ENCODE results near the gene SLC22A23. TPM values are rescaled to one million over a fixed set of nuclear protein-coding genes. Genes with fewer than 3 reads are reported as not detected.

The SLC22A23 gene
- total and polyA plus RNA-seq, 4 donors = 4.9 to 45.4 (median 19.7) TPM

- no peaks in the 10 kb centered on the region for H3K4me1 ChIP-seq (ENCODE audit: control insufficient read depth in 4 of 4, insufficient read depth in 4 of 4, low read length in 3 of 4)
- TF ChIP-seq REST (IDR thresholded peaks at IDR 0.05) (no peak), EGR1 (IDR thresholded peaks at IDR 0.05; ENCODE audit: low read depth in 2 of 2) (no peak), RAD21 (IDR thresholded peaks at IDR 0.05) (no peak), ATF3 (IDR thresholded peaks at IDR 0.05) (no peak), HNF4G (IDR thresholded peaks at IDR 0.05) (no peak), SP1 (IDR thresholded peaks at IDR 0.05) (no peak), NR2F2 (IDR thresholded peaks at IDR 0.05) (no peak), MAX (IDR thresholded peaks at IDR 0.05) (no peak), HNF4A (conservative IDR thresholded peaks at IDR 0.05) (no peak), YY1 (IDR thresholded peaks at IDR 0.05) (no peak), JUND (IDR thresholded peaks at IDR 0.05) (no peak), GABPA (IDR thresholded peaks at IDR 0.05 in 1 of 2, conservative IDR thresholded peaks at IDR 0.05 in 1 of 2) (no peak), TAF1 (conservative IDR thresholded peaks at IDR 0.05) (no peak), RXRA (IDR thresholded peaks at IDR 0.05) (no peak), CTCF (IDR thresholded peaks at IDR 0.05; ENCODE audit: low read depth, low read length, missing input control) (no peak)
- DNase-seq (ENCODE audit: low spot score) = no peak
- no peak overlapping the region for H3K9ac ChIP-seq (ENCODE audit: low read depth in 1 of 2, low read length in 2 of 2)
- H3K36me3 ChIP-seq (ENCODE audit: control insufficient read depth in 4 of 4, insufficient read depth in 3 of 4, low read depth in 1 of 4, low read length in 3 of 4) = peaks cover 0 to 7% (median 3%) of the 10 kb centered on the region in 4 donors
- no peak overlapping the region for H3K4me3 ChIP-seq (ENCODE audit: low read depth in 1 of 3, low read length in 3 of 3)
- no peaks in the 10 kb centered on the region for H3K27me3 ChIP-seq (ENCODE audit: control insufficient read depth in 4 of 4, insufficient read depth in 4 of 4, low read length in 3 of 4)
- H3K27ac ChIP-seq (ENCODE audit: low read depth in 1 of 2, low read length in 2 of 2) = no peak overlapping the region
- H3K9me3 ChIP-seq (ENCODE audit: control insufficient read depth in 4 of 4, low read length in 3 of 4) = no peaks in the 10 kb centered on the region
- WGBS = 92% methylated on average over 7 of the region's 7 CpGs
Measured at GRCh38 chr6:3320238-3320811, 136.5 kb downstream of the SLC22A23 start.

DNA sequence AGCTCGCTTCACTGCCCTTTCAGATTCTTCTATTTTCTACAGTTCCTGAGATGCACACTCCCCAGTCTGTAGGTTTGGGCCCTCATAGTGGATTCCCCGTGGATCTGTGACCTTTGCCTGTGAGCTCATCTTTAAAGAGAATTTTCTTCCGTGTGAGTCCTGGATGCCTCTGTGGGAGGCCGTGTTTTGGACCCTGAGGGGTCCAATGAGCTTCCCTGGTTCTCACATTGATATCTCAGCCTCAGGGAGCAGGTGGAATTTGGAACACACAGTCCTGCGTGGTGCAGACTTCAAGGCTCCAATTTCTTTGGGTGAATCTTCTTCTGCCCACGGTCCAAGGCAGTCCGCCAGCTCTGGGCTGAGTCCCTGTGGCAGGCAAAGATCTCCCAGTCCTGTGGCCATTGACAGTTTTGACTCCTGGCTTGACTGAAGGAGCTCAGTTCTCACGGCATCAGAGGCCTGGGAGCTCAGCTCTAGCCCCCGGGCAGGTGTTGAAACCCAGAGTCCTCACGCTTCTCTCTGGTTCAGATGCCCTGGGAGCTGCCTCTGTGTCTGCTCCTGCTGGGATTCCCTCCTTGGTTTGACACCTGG, 137.1 kb downstream of the SLC22A23 start:
- peaks cover 0 to 8% (median 5%) of the 10 kb centered on the region in 4 donors for H3K36me3 ChIP-seq (ENCODE audit: control insufficient read depth in 4 of 4, insufficient read depth in 3 of 4, low read depth in 1 of 4, low read length in 3 of 4)
- WGBS = 78% methylated on average over 10 of the region's 10 CpGs
- H3K27me3 ChIP-seq (ENCODE audit: control insufficient read depth in 4 of 4, insufficient read depth in 4 of 4, low read length in 3 of 4) = no peaks in the 10 kb centered on the region
- TF ChIP-seq, protein P1, sequence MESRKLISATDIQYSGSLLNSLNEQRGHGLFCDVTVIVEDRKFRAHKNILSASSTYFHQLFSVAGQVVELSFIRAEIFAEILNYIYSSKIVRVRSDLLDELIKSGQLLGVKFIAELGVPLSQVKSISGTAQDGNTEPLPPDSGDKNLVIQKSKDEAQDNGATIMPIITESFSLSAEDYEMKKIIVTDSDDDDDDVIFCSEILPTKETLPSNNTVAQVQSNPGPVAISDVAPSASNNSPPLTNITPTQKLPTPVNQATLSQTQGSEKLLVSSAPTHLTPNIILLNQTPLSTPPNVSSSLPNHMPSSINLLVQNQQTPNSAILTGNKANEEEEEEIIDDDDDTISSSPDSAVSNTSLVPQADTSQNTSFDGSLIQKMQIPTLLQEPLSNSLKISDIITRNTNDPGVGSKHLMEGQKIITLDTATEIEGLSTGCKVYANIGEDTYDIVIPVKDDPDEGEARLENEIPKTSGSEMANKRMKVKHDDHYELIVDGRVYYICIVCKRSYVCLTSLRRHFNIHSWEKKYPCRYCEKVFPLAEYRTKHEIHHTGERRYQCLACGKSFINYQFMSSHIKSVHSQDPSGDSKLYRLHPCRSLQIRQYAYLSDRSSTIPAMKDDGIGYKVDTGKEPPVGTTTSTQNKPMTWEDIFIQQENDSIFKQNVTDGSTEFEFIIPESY (IDR thresholded peaks at IDR 0.05) = no peak
- no peak for TF ChIP-seq FOXA2 (IDR thresholded peaks at IDR 0.05)
- TF ChIP-seq HNF4A (conservative IDR thresholded peaks at IDR 0.05) = no peak
- TF ChIP-seq RAD21 (IDR thresholded peaks at IDR 0.05) = no peak
- TF ChIP-seq CTCF (IDR thresholded peaks at IDR 0.05; ENCODE audit: low read depth, low read length, missing input control) = no peak
- TF ChIP-seq TAF1 (conservative IDR thresholded peaks at IDR 0.05) = no peak
- no peak for TF ChIP-seq FOXA1 (IDR thresholded peaks at IDR 0.05)
- TF ChIP-seq NR2F2 (IDR thresholded peaks at IDR 0.05) = no peak
- no peak for TF ChIP-seq EGR1 (IDR thresholded peaks at IDR 0.05; ENCODE audit: low read depth in 2 of 2)
- no peak for TF ChIP-seq HNF4G (IDR thresholded peaks at IDR 0.05)
- H3K27ac ChIP-seq (ENCODE audit: low read depth in 1 of 2, low read length in 2 of 2) = no peak overlapping the region
- no peak overlapping the region for H3K4me3 ChIP-seq (ENCODE audit: low read depth in 1 of 3, low read length in 3 of 3)
- no peak for DNase-seq (ENCODE audit: low spot score)
- no peaks in the 10 kb centered on the region for H3K9me3 ChIP-seq (ENCODE audit: control insufficient read depth in 4 of 4, low read length in 3 of 4)
- no peak overlapping the region for H3K9ac ChIP-seq (ENCODE audit: low read depth in 1 of 2, low read length in 2 of 2)
- H3K4me1 ChIP-seq (ENCODE audit: control insufficient read depth in 4 of 4, insufficient read depth in 4 of 4, low read length in 3 of 4) = no peaks in the 10 kb centered on the region
